C4-2B (cell line): ENCODE measurements around the gene RAB3D.
"Not testable (repeated sequence)": the region's sequence is repeated elsewhere in the genome, so short reads cannot be mapped to it uniquely, and the experiment has no call there.

ENCODE experiments used
- H3K27ac ChIP-seq: fragments of 450-650 bp; 2 replicates; pipeline ENCODE4 v1.5.1; 2017
- CTCF ChIP-seq: fragments of 450-650 bp; conservative IDR thresholded peaks from 2 replicates; pipeline ENCODE4 v1.5.1; 2017; ENCODE audit warnings: mild to moderate bottlenecking
- ZFX ChIP-seq: fragments of 450-650 bp; IDR thresholded peaks from 2 replicates; pipeline ENCODE4 v1.6.1; 2017

Gene RAB3D

GRCh38 chr19:11338569-11339253 is 746 bp downstream of the RAB3D start:
- TF ChIP-seq ZFX (peak; percentile 59; the same call in 1 of the 2 replicates), CTCF (no peak)
- peak overlapping the region; percentile 99 for H3K27ac ChIP-seq

DNA sequence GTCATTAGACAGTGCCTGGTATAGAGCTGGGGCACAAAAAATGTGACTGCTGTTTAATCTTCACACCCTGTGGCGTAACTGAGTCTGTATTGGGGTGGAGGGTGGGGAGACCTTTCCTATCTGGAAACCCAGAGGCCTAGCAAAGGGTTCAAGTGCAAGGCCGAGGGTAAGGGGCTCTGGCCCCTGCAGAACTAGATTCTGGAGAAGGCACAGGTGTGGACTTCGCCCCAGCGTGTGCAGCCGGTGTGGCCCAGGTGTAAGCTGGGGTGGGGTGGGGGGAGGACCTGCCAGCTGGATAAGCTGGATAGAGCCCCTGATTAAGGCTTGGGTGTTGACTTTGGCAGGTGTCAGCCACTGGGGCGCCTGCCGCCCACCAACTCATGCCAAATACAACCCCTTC is 1.3 kb downstream of the RAB3D start:
- peak overlapping the region; percentile 99 for H3K27ac ChIP-seq
- TF ChIP-seq ZFX (no peak), CTCF (no peak)

DNA sequence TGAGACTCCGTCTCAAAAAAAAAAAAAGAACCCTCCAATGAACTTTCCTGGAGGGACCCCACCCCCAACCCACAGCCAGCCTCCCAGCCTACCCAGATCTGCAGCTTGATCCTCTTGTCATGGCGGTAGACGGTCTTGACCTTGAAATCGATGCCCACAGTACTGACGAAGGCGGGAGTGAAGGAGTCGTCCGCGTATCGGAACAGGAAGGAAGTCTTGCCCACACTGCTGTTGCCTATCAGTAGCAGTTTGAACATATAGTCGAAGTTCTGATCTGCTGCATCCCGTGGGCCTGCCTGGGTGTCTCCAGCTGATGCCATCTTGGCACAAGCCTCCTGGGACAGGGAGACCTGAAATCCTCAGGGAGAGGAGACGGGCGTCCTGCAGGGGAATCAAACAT is 2.4 kb downstream of the RAB3D start:
- TF ChIP-seq ZFX, result no peak
- TF ChIP-seq CTCF, result no peak
- H3K27ac ChIP-seq, result no peak overlapping the region

GRCh38 chr19:11335449-11336146 is 3.9 kb downstream of the RAB3D start:
- no peak for TF ChIP-seq ZFX
- no peak for TF ChIP-seq CTCF
- H3K27ac ChIP-seq, result no peak overlapping the region

DNA sequence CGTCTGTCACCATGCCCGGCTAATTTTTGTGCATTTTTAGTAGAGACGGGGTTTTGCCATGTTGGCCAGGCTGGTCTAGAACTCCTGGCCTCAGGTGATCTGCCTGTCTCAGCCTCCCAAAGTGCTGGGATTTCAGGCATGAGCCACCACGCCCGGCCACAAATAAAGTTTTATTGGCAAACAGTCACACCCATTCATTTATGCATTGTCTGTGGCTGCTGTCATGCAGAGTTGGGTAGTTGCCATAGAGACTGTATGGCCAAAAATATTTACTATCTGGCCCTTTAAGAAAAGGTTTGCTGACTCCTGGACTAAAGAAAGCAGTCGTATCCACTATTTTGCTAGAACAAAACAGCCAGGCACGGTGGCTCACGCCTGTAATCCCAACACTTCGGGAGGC is 5.6 kb downstream of the RAB3D start:
- not testable (repeated sequence) for H3K27ac ChIP-seq

GRCh38 chr19:11332822-11333221 is 6.6 kb downstream of the RAB3D start:
- TF ChIP-seq CTCF, result no peak
- TF ChIP-seq ZFX, result no peak

DNA sequence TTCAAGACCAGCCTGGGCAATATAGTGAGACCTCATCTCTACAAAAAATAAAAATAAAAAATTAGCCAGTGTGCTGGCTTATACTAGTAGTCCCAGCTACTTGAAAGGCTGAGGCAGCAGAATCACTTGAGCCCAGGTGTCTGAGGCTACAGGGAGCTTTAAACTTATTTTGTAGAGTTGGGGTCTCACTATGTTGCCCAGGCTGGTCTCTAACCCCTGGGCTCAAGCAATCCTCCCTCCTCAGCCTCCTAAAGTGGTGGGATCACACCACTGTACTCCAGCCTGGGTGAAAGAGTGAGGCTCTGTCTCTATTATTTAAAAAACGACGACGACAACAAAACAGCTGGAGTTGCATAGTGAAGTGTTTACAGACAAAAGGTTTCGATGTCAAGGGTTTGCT is 8.0 kb downstream of the RAB3D start:
- H3K27ac ChIP-seq, result no peak overlapping the region
- TF ChIP-seq CTCF (no peak), ZFX (no peak)

More at GRCh38 chr19:11332822-11333221, 6.6 kb downstream of the RAB3D start:
- H3K27ac ChIP-seq, result no peak overlapping the region
